ENCODE results near the gene C1QTNF6. TPM values are rescaled to one million over a fixed set of nuclear protein-coding genes. Genes with fewer than 3 reads are reported as not detected.

C1QTNF6 gene
- total RNA-seq, 1 donor from 2014 or later = 3.7 TPM

DNA sequence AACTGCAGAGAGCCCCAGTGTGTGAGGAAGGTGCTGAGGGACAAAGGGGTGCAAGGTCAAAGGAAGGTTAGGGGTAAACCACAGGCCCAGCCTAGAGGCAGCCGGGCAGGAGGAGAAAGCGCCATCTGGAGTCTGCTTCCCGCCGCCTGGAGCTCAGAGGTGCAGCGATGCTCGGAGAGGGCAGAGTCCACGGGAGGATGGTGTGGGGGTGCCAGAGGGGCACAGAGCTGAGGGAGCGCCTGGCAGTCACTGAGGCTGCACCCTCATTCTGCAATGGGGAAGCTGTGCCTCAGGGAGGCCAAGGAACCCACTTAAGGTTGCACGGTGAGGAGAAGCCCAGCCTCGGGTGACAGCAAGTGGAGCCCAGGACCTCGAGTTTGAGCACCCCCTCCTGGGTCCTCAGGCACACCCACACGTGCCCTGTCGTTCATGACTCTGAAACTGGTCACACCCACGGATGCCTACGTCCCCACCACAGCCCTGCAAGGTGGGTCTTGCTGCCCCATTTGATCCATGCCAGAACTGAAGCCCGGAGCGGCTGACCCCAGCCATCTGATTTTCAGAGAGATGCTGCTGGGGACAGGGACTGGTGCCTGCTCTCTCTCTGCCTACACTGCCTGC is 39.9 kb downstream of the C1QTNF6 start:
- no peak for FAIRE-seq

DNA sequence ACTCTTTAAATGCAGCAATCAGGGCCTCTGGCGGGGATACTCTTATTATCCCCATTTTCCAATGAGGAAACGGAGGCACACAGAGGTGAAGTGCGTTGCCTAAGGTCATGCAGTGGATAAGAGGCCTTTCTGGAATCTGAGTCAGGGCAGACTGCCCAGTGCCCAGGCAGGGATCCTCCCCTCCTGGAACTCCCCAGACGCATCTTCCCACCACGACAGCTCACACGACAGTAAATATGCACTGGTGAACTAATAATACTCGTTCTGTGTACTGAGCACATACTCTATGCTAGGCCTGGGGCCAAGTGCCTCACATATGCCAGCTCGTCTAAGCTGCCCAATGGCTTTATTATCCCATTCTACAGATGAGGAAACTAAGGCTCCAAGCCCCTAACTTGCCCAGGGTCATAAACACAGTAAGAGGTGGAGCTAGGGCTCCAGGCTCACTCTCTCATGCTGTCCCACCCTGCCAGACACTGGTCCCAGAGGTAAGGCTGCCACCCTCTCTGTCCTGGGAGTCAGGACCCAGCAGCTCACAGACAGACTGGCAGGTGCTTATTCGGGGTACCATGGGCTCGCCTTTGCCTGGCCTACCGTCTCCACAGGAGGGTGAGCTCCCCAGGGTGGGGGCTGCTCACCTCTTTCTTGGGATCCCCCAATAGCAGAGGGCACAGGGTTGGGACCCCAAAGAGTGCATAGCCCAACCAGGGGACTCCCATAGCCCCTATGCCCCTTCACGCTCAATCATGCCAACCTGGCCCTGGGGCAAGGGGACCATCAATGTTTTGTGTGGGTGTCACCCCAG is 40.7 kb downstream of the C1QTNF6 start:
- FAIRE-seq (no peak), DNase-seq (ENCODE audit: low spot score in 2 of 2) (no peak)

More for the DNA sequence above, 39.9 kb downstream of the C1QTNF6 start:
- no peak for DNase-seq (ENCODE audit: low spot score in 2 of 2)

DNA sequence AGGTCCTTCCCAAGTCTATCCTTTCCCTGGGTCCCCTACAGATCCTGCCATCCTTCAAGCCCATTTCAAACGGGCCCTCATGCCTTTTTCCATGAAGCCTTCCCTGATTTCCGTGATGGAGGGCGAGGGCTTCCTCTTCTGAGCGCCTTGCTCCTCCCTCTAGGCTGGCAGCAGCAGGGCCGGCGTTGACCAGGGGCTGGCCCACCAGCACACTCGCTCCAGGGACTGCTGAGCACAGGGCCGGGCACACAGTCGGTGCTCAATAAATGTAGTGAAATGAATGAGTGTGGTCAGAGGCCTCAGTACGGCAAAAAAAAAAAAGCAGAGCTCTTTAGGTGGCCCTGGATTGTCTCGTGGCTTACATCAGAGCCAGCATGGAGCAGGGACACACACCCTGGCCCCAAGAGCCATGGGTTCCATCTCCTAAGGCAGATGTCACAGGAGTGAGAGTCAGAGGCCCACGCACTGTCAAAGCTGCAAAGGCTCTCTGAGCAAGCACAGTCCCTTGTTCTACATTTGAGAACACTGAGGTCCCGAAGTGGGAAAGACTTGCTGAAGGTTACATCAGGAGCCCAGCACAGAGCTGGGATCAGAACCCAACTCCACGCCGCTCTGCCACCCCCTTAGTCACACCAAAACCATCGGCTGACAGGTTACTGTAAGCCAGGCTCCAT is 41.4 kb downstream of the C1QTNF6 start:
- DNase-seq (ENCODE audit: low spot score in 2 of 2) (no peak), FAIRE-seq (no peak)

DNA sequence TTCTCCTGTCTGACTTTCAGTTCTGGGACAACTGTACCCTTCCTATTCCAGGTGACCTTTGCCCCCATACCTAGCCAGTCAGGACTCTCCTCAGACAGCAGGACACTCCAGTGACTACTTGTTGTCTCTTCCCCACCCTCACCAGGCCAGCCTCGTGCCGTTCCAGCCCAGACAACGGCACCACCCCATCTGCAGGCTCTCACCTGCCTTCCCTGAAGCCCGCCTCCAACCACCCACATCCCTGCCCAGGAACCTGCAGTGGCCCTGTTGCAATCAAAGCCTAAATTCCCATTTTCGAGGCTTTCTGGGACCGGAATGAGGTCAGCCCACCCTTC is 42.0 kb downstream of the C1QTNF6 start:
- no peak for DNase-seq (ENCODE audit: low spot score in 2 of 2)
- no peak for FAIRE-seq

DNA sequence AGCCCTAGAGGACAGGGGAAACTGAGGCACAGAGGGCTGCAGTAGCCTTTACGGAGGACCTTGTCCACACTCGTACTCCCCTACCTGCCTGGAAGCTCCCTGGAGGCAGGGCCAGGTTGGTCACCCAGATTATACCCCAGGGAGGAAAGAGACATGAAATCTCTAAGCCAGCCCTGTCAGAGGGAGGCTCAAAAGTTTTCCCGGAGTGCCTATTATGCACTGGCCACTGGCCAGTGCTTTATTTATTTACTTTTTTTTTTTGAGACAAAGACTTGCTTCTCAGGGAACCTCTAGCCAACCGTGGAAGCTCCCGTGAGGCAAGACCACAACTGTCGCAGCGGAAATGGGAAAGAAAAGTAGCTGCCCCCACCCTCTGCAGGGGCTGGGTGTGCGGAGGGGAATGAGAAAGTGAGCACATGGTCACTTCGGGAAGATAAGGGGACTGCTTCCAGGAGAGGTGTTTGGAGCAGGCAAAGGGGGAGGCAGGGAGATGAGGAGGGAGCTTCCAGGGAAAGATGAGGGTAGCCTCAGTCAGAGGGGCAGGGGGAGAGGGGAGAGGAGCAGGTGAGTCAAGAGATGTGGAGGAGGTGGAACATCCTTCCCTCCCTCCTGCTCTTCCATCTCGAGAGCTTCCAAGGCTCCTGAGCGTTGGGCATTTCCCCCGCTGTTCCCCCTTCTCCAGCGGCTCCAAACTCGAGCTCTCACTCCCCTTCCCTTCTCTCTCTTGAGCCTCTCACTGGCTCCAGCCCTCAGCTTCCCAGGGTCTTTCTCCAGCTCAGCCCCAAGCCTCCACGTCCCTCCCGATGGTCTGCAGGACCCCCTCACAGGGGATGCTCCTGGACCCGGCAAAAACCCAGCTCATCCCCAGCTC is 42.6 kb downstream of the C1QTNF6 start:
- no peak for DNase-seq (ENCODE audit: low spot score in 2 of 2)
- no peak for FAIRE-seq

DNA sequence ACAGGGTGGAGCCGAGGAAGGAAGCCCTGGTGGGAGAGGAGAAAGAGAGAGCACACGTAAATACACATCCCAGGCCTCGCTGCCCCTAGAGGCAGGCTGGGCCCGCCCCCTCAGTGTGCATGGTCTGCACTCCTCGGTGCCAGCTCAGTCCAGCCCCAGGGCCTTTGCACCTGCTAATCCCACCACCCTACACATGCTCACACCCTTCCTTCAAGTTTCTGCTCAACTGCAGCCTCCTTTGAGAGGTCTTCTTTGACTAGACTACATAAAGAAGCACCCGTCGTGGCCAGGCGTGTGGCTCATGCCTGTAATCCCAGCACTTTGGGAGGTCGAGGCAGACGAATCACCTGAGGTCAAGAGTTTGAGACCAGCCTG is 43.9 kb downstream of the C1QTNF6 start:
- FAIRE-seq = no peak
- no peak for DNase-seq (ENCODE audit: low spot score in 2 of 2)

DNA sequence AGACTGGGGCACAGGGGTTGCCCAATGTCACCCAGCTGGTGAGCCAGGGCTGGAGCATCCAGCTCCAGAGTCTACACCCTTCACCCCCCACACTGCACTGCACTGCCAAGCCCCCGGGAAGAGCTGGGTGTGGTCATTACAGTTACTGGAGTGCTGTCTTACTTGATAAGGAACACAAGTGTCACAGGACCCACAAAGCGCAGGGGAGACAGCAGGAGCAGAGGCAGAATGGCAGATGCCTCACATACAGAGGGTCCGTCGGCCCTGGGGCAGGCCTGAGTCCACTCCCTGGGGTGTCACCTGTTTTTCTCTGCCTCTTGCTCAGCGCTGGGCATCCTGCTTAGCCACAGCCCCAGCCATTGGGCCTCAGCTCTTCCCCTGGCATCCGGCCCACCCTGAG is 46.1 kb downstream of the C1QTNF6 start:
- FAIRE-seq = no peak

DNA sequence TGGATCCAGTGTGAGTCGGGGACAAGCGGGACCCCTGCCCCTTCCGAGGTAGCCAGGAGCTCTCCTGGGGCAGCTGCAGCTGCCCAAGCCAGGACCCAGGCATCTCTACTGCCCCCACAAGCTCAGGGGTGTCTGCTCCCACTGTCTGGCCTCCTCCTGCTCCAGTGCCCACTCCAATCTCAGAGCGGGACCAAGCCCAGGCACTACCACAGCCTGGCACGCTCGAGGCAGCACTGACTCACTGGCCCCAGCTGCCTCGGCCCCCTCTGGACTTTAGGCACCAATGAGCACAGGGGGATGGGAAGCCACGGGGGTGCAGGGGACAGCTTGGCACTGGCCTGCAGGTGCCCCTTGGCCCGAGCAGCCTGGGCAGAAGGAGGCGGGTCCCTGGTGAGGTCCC is 46.6 kb downstream of the C1QTNF6 start:
- DNase-seq (ENCODE audit: low spot score in 2 of 2) (no peak), FAIRE-seq (no peak)

More for the DNA sequence above, 46.1 kb downstream of the C1QTNF6 start:
- no peak for DNase-seq (ENCODE audit: low spot score in 2 of 2)

DNA sequence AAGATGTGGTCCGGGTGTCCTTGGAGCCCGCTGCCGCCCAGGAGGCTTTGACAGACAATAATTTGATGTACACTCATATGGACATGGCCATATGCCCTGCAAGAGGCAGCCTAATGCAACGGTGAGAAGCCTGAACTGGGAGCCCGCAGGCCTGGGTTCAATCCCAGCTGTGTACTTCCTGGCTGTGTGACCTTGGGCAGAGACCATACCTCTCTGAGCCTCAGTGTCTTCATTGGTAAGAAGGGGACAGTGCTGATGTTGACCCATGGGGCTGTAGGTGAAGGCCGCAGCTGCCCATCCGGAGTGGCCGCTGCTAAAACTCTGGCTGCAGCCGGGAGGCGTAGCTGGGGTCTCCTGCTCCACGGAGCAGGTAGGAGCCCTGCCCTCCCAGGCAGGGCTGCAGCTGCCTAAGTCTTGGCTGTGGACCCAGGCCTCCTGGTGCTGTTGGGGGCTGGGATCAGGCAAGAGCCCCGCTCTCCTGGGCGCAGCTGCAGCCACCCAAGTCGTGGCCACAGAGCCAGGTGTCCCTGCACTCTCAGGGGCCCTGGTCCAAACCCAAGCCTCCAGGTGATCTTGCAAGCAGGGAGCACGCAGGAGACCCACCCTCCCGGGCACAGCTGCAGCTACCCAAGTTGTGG is 47.2 kb downstream of the C1QTNF6 start:
- DNase-seq (ENCODE audit: low spot score in 2 of 2) = no peak
- FAIRE-seq = no peak

DNA sequence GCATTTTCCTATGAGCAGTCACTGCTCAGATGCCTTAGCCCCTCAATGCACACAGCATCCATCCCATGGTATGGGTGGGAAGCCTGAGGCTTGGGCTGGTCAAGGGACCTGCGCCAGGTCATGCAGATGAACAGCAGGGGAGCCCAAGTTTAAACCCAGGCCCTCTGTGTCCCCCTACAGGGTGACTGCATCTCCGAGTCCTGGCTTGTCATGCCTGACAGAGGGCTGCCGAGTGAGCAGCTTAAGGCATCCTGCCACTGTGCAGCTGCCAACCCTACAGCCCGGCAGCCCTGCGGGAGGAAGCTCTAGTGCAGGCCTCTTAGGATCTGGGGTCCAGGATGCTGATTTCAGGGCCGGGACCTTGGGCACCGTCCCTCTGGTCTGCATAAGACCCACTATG is 48.3 kb downstream of the C1QTNF6 start:
- DNase-seq (ENCODE audit: low spot score in 2 of 2) = no peak
- no peak for FAIRE-seq

DNA sequence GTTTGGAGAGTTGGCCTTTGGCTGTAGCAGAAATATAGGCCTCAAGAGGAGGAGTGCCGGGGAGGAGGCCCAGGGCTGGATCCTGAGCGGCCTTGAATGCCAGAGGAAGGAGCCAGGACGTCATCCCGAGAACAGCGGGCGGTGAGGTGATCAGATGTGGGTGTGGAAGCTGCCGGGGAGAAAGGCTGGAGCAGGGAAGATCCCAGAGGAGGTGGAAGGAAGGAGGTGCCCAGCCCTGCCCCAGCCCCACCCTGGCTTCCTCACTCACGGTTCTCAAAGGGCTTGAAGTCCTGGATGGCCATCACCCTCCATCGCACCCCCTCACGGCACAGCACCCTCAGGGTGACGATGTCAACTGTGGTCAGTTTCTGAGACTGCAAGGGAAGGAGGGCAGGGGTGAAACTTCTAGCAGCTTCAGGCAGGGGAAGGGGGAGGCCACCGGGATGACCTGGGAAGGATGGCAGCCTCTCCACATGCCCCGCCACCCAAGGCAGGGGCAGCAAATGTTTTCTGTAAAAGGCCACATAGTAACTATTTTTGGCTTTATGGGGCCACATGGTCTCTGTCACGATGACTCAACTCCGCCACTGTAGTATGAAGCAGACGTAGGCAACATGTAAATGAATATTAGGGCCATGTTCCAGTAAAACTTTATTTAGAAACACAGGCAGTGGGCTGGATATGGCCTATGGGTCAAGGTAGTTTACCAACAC is 49.0 kb downstream of the C1QTNF6 start:
- DNase-seq (ENCODE audit: low spot score in 2 of 2) (no peak), FAIRE-seq (no peak)

DNA sequence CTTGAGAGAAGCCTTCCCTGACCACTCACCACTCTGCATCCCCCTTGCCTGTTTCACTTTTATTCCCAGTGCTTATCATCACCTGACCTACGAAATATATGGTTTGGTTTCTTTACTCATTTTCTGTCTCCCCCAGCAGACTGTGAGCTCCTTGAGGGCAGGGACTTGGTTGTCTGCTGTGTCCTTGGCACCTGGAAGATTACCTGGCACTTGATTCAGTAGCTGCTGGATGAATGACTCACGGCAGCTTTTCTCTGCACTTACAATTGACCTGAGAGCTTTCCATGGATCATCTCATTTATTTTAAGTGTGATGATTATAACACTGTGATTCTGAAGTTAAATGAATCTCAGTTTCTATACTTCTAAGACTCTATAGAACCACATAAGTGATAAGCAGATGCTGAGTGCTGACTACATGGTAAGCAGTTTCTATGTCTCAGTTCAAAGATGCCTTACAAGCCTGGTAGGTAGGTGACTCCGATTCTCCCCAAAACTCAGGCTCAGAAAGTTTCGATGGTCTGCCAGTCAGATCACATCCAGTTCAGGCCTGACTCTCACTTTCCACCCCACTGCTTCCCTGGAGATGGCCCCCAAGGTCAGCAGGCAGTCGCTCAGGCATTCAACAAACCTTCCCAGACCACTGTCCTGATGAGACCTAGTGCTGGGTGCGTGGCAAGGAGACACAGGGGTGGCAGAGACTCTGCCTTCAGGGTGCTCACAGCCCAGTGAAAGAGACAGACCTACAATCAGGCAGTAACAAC is 50.0 kb downstream of the C1QTNF6 start:
- FAIRE-seq (no peak), DNase-seq (ENCODE audit: low spot score in 2 of 2) (no peak)

DNA sequence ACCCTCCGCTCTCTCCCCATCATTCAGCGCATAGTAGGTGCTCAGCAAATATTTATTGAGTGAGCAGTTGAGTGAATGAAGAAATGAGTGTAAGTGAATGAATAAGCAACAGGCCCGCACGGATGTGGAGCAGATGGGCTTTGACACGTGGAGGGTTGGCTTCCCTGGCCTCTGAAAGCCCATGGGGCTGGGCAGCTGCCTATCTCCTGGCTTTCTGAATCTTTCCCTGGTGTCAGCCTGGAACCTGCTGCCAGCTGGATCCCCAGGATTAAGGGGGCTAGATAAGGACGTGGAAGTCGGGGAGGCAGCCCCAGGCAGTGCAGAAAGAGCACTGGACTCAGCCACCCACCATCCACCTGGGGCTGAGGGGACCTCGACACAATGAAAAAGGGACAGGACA is 50.9 kb downstream of the C1QTNF6 start:
- FAIRE-seq = no peak
- no peak for DNase-seq (ENCODE audit: low spot score in 2 of 2)

DNA sequence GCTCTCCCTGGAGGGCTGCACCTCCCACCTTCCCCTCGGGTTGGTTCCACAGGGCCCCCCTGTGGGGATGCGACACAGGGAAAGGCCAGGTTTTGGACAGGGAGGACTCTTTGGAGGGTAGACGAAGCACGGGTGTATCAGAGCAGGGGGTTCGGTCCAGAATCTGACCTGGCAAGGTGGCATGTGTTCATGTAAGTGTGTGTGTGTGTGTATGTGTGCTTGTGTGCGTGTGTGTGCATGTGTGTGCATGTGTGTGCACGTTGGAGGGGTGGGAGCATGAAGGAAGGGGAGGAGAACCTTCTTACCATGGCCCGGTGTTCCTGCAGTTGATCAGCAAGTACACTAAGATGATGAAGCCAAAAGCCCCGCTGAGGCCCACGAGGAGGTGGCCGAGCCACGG is 53.0 kb downstream of the C1QTNF6 start:
- DNase-seq (ENCODE audit: low spot score in 2 of 2) = no peak
- FAIRE-seq = no peak

DNA sequence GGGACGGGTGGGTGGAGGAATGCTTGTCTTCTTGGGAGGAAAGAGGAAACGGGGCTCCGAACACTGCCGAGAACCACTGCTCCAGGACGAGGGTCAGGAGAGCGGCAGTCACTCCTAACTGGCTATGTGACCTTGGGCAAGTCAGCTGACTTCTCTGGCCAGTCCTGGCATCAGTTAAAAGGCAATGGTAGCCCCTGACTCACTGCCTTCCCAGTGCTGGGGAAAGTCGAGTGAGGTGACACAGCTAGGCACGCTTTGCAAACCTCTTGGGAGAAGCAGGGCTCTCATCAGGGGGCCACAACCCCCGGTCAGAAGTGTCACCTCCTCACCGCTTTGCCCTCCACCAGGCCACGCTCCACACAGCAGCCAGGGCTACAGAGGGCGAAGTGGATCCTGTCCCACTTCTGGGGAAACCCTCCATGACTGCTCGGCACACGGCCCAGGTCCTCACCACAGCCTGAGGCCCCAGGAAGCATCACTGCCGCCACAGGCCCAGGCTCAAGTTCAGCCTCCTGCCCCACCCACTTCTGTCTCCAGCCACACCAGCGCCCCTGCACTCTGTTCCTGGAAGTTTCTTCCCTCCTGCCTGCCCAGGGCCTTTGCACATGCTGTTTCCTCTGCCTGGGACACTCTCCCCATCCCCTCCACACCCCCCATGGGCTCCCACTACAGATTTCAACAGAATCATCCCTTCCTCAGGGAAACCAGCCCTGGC is 54.6 kb downstream of the C1QTNF6 start:
- DNase-seq (ENCODE audit: low spot score in 2 of 2) = no peak
- no peak for FAIRE-seq

DNA sequence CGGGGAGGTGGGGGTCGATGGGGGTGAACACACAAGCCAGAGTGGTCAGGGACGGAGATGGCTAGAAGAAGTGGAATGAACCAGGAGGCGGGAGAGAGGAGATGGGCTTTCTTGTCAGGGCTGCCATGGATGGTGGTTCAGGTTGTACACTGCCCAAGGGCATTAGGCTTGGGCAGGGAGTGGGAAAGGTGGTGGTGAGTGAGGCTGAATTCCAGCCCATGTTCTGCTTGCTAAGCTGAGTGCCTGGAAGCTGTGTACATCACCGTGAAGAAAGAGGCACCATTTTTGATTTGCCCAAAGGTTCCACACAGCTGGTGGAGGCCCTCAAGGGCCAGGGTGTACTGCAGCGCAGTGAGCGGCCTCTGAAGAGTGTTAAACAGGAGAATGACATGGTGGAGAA is 55.3 kb downstream of the C1QTNF6 start:
- FAIRE-seq (no peak), DNase-seq (ENCODE audit: low spot score in 2 of 2) (no peak)

Measured in frontal cortex (tissue), 4 donors.